Large intestine (tissue), 3 donors: ENCODE data around the gene OR5K1. TPM values are rescaled to one million over a fixed set of nuclear protein-coding genes. Genes with fewer than 3 reads are reported as not detected.

Experiments used
- DNase-seq, 2 donors: peaks; one replicate each; pipeline versions ENCODE4 v3.0.0 to v3.0.0-alpha.2; 2013
- H3K27ac ChIP-seq: one replicate; pipeline ENCODE4 v1.5.1; 2013; ENCODE audit warnings: low read length
- H3K27me3 ChIP-seq: 2 replicates; pipeline ENCODE4 v1.6.1; 2013; ENCODE audit warnings: low read length; ENCODE audit not compliant: control insufficient read depth, insufficient read depth
- H3K36me3 ChIP-seq: 2 replicates; pipeline ENCODE4 v1.6.1; 2013; ENCODE audit warnings: low read length; ENCODE audit not compliant: control insufficient read depth, insufficient read depth
- H3K4me1 ChIP-seq: one replicate; pipeline ENCODE4 v1.6.1; 2013; ENCODE audit warnings: low read length; ENCODE audit not compliant: control insufficient read depth, insufficient read depth
- H3K4me3 ChIP-seq: one replicate; pipeline ENCODE4 v1.5.1; 2013; ENCODE audit warnings: low read length
- H3K9me3 ChIP-seq: one replicate; pipeline ENCODE4 v1.6.1; 2013; ENCODE audit warnings: mild to moderate bottlenecking, low read depth, low read length, moderate library complexity; ENCODE audit not compliant: control insufficient read depth
- WGBS: methylation state at CpG from one replicate; pipeline ENCODE4 v1.1.5; 2013; ENCODE audit warnings: low lambda C conversion rate; ENCODE audit not compliant: insufficient coverage; 5-methylcytosine and 5-hydroxymethylcytosine counted together
- polyA plus RNA-seq: library from polyadenylated mRNA; unstranded; fragments of 120-200 nt; gene quantifications from one replicate; pipeline ENCODE4 v1.2.1, GENCODE V29; 2013

OR5K1 gene
- polyA plus RNA-seq, 1 donor: 0.03 TPM

DNA sequence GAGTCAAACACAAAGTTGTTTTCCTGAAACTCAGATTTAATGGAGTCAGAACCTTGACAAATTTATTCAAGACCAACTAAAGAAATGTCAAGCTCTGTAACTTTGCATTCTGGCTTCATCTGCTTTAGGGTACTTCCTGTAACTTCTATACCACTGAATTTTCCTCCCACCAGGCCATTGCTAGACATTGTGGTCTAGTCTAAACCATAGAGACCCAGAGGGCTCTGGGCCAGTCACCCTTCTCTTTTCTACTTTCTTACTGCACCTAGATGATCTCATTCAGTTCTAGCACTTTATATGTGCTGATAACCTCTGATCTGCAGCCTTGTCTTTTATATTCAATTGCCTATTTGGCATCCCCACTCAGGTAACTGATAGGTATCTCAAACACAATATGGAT, 2.8 kb upstream of the OR5K1 start:
- Histone ChIP-seq H3K27ac (no peak overlapping the region), H3K4me3 (no peak overlapping the region), H3K36me3 (no peaks in the 10 kb centered on the region), H3K27me3 (no peaks in the 10 kb centered on the region), H3K9me3 (no peaks in the 10 kb centered on the region), H3K4me1 (no peaks in the 10 kb centered on the region)
- DNase-seq: no peak

DNA sequence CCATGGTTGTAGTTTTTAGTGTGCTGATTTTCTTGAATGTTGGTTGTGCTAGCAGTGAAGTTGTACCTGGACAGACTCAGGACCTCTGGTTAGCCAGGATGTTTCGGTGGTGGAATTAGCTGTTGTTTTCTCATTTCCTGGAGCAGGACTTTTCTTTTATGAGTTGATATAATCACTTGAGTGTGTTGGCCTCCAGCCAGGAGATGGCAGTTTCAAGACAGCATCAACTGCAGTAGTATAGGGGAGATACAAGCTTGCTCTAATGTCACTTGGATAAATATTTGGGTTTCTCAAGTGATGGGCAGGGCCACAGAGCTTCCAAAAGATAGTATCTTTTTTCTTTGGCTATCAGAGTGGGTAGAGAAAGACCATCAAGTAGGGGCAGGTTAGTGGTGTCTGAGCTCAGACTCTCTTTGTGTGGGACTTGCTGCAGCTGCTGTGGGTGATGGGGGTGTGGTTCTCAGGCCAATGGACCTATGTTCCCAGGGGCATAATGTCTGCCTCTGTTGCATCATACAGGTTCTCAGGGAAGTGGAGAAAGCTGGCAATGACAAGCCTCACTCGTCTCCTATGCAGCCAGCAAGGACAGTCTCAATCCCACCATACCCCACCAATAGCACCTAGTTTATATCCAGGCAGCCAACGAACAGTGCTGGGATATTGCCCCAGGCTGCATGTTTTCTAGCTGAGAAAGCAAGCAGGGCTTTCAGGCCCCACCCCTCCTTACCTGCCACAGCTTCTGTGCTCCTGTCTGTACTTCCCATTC, 19.9 kb downstream of the OR5K1 start:
- Histone ChIP-seq H3K27me3 (no peaks in the 10 kb centered on the region), H3K9me3 (no peaks in the 10 kb centered on the region), H3K4me1 (no peaks in the 10 kb centered on the region), H3K36me3 (no peaks in the 10 kb centered on the region), H3K4me3 (no peak overlapping the region), H3K27ac (no peak overlapping the region)
- no CpG with 5 or more reads among the region's 3 CpGs for WGBS
- peak; percentile 16 to 37 for DNase-seq

DNA sequence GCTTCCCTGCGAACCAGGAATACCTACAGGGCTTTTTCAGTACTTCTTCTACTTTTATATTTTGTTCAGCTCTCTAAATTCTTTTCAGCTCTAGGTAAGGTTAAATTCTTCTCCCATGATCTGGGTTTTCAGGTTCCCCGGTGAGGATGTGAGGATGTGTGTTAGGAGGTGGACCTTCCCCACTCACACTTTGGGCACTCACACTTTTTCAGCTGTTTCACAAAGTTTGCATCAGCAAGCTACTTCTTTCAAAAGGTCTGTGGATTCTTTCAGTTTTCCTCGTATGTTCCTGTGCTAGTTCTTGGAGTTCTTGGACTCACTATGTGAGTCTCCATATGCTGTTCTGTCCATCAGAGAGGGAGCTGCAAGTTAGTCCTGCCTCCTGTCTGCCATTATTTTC, 20.6 kb downstream of the OR5K1 start:
- H3K27ac ChIP-seq: no peak overlapping the region
- H3K36me3 ChIP-seq: no peaks in the 10 kb centered on the region
- no CpG with 5 or more reads among the region's 3 CpGs for WGBS
- no peaks in the 10 kb centered on the region for H3K9me3 ChIP-seq
- H3K4me1 ChIP-seq: no peaks in the 10 kb centered on the region
- no peak for DNase-seq
- H3K4me3 ChIP-seq: no peak overlapping the region
- H3K27me3 ChIP-seq: no peaks in the 10 kb centered on the region

DNA sequence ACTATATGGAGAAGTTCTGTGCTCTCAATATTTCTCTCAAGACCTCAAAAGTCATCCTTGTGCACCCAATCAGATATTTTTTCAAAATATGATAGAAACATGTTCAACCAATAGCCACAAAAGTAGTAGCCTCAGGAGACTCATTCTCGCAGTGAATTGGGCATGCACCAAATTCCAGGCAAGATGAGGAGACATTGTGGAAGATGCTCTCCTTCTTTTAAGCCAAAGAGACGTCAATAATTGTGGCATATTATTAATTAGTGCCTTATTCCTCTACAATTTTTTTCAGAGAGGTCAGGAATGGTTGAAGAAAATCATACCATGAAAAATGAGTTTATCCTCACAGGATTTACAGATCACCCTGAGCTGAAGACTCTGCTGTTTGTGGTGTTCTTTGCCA, 34.4 kb downstream of the OR5K1 start, which contains the start of gene OR5K2:
Gene OR5K2, plus strand, starts transcription at position 301 of the 400 bp plus-strand sequence. Its CDS starts 0 bp downstream, at position 301.
- Histone ChIP-seq H3K27me3 (no peaks in the 10 kb centered on the region), H3K9me3 (no peaks in the 10 kb centered on the region), H3K4me3 (no peak within 1 kb of the TSS), H3K36me3 (no peaks in the 10 kb centered on the region), H3K4me1 (no peaks in the 10 kb centered on the region), H3K27ac (no peak within 1 kb of the TSS)
- no peak for DNase-seq
- no CpG with 5 or more reads among the region's 2 CpGs for WGBS

DNA sequence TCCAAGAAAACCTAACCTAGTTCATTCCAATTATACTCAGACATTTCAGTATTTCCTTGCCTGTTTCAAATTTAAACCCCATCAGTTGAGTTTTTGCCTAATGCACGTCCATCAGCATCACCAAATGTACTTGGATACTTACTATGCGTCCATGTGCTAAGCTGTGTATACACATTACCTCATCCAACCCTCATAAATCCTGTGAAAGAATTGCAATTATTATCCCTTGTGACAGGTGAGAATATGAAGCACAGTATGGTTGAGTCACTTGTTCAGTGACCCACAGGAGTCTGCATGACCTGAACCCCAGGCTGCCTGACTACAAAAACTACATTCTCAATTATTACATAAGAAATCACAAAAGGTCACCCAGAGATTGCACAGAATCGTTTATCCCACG, 37.0 kb downstream of the OR5K1 start:
- H3K36me3 ChIP-seq: no peaks in the 10 kb centered on the region
- 100% methylated on average over 2 of the region's 4 CpGs for WGBS
- DNase-seq: no peak

DNA sequence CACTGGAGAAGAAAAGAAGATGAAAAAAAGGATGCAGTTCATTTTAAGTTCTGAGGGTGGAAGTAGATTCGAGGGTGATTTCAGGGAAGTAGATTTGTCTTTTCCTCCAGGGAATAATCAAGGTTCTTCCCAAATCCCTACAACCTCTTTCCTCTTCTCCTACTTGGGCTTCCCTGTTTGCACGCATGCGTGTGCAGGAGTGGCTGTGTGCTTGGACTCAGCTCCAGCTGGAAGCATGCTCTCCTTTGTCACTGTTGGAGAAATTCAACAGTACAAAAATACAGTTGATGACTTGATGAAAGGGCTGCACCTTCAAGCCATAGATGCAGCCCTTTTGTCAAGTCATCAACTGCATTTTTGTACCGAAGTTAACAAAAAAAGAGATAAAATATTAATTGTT, 38.3 kb downstream of the OR5K1 start:
- Histone ChIP-seq H3K4me3 (no peak overlapping the region), H3K4me1 (no peaks in the 10 kb centered on the region), H3K27ac (no peak overlapping the region), H3K27me3 (no peaks in the 10 kb centered on the region), H3K9me3 (no peaks in the 10 kb centered on the region), H3K36me3 (no peaks in the 10 kb centered on the region)
- WGBS: 89% methylated on average over 3 of the region's 4 CpGs
- no peak for DNase-seq

More for the DNA sequence above, 37.0 kb downstream of the OR5K1 start:
- Histone ChIP-seq H3K4me3 (no peak overlapping the region), H3K4me1 (no peaks in the 10 kb centered on the region), H3K27me3 (no peaks in the 10 kb centered on the region), H3K9me3 (no peaks in the 10 kb centered on the region), H3K27ac (no peak overlapping the region)

DNA sequence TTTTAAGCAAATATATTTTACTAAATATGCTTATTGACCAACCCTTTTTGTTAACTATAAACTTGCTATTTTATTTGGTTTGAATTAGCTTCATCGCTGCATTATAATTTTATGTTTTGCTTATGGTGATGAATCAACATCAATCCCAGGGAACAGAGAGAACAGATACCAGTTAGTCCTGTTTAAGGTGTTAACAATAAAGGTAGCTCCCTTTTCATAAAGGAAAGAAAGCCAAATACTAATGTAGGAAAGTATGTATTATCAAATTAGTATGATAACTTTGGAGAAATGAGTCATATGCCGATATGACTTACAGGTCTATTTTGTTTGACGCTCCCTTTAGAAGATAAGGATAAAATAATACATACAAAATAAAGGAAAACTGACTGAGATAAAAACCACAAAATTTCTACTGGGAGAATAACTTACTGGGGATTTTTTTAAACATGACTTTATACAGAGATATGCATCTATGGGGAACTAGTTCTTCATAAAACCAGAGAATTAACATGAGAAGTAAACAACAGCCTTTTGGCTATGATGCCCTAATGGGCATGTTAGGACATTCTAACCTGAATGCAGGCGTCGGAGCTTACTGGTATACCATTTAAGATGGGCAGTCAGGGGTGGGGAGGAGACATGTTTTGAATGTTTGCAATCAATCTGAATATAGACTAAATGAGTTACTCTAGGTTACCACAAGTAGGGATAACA, 39.0 kb downstream of the OR5K1 start:
- no peaks in the 10 kb centered on the region for H3K9me3 ChIP-seq
- H3K27ac ChIP-seq: no peak overlapping the region
- WGBS: 95% methylated on average over 3 of the region's 5 CpGs
- H3K27me3 ChIP-seq: no peaks in the 10 kb centered on the region
- H3K4me1 ChIP-seq: no peaks in the 10 kb centered on the region
- H3K4me3 ChIP-seq: no peak overlapping the region
- no peak for DNase-seq
- H3K36me3 ChIP-seq: no peaks in the 10 kb centered on the region

DNA sequence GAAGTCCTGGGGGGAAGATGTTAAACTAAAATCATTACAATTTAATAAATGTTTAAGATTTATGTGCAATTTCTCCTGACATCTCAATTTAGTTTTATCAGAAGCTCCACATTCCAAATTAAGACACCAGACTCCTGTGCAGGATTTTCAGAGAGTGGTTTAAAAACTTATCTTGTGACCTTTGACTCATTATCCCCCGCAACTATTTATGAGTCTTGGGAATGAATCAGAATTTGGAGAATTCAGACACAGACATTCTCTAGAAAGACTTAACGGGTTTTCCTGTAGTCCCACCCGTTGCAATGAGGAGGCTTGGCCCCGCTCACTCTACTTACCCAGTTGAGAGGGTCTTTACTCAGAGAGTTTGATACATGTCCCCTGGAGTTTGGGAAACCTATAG, 41.5 kb downstream of the OR5K1 start:
- no CpG with 5 or more reads among the region's 4 CpGs for WGBS
- Histone ChIP-seq H3K4me1 (no peaks in the 10 kb centered on the region), H3K27me3 (no peaks in the 10 kb centered on the region), H3K9me3 (no peaks in the 10 kb centered on the region), H3K4me3 (no peak overlapping the region), H3K27ac (no peak overlapping the region), H3K36me3 (no peaks in the 10 kb centered on the region)
- DNase-seq: no peak

DNA sequence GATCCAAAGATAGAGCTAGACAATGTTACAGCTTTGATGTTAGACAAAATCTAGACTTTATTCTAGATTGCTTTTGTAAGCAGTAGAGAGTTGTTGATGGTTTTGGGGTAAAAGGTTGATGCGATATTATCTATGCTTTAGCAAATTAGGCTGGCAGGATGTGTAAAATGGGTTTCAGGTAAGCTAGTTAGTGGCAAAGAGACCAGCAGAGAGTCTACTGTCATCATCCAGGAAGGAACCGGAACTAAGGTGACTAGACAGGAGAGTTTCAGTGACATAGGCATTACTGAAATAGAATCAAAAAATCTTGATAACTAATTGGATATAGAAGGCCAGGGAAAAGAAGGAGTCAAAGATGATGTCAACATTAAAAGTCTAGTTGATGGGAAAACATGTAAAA, 45.6 kb downstream of the OR5K1 start:
- H3K9me3 ChIP-seq: no peaks in the 10 kb centered on the region
- DNase-seq: no peak
- H3K27ac ChIP-seq: no peak overlapping the region
- H3K36me3 ChIP-seq: peaks cover 2% of the 10 kb centered on the region
- no peak overlapping the region for H3K4me3 ChIP-seq
- H3K4me1 ChIP-seq: no peaks in the 10 kb centered on the region
- H3K27me3 ChIP-seq: no peaks in the 10 kb centered on the region
- 100% methylated on average over 2 of the region's 2 CpGs for WGBS

DNA sequence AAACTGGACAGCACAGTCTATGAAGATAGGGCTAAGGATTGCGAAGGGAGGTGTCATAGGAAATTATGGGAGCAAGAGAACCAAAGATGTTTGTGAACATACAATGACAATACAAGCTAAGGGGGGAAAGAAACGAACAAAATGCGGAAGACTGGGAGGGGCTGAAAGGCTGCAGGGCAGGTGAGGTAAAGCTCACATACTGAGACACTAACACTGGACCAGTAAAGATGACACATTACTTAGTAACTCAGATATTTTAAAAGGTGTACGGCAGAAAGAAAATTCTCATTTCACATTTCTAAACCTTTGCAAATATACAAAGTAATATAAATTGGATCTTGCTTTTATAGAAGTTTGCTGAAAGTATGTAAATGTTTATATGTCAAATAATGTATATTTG, 49.6 kb downstream of the OR5K1 start:
- peaks cover 14% of the 10 kb centered on the region for H3K36me3 ChIP-seq
- WGBS: 90% methylated on average over 2 of the region's 4 CpGs

More for the DNA sequence above, 49.6 kb downstream of the OR5K1 start:
- H3K4me3 ChIP-seq: no peak overlapping the region
- no peaks in the 10 kb centered on the region for H3K9me3 ChIP-seq
- no peaks in the 10 kb centered on the region for H3K27me3 ChIP-seq
- no peak overlapping the region for H3K27ac ChIP-seq
- H3K4me1 ChIP-seq: no peaks in the 10 kb centered on the region
- no peak for DNase-seq
